HEK293 (cell line): ENCODE data around the gene ATP12A.

Source experiments
- CTCF ChIP-seq: fragments of 450-650 bp; formaldehyde crosslinking; IDR thresholded peaks from 2 replicates; pipeline ENCODE4 v1.5.1; 2016; ENCODE audit warnings: missing biosample characterization, missing genetic modification characterization
- HIC1 ChIP-seq: fragments of 450-650 bp; formaldehyde crosslinking; IDR thresholded peaks from 2 replicates; pipeline ENCODE4 v1.5.1; 2016; ENCODE audit warnings: missing biosample characterization, missing genetic modification characterization
- PRDM4 ChIP-seq: fragments of 450-650 bp; formaldehyde crosslinking; IDR thresholded peaks from 2 replicates; pipeline ENCODE4 v1.5.1; 2017; ENCODE audit warnings: missing biosample characterization, missing genetic modification characterization
- SALL2 ChIP-seq: fragments of 450-650 bp; formaldehyde crosslinking; IDR thresholded peaks from 2 replicates; pipeline ENCODE4 v1.5.0; 2017; ENCODE audit warnings: missing biosample characterization, mild to moderate bottlenecking, missing genetic modification characterization, borderline replicate concordance
- SETDB1 ChIP-seq: IDR thresholded peaks from one replicate; pipeline ENCODE4 v1.6.1; 2017; ENCODE audit warnings: mild to moderate bottlenecking, low read length, moderate library complexity, mixed read lengths; ENCODE audit not compliant: insufficient read length
- TCF7L2 ChIP-seq: IDR thresholded peaks from 2 replicates; pipeline ENCODE4 v1.6.1; 2011; ENCODE audit warnings: low read depth, mild to moderate bottlenecking, inconsistent platforms, low read length, moderate library complexity, borderline replicate concordance
- ZNF18 ChIP-seq: fragments of 450-650 bp; formaldehyde crosslinking; IDR thresholded peaks from 2 replicates; pipeline ENCODE4 v1.5.1; 2016; ENCODE audit warnings: missing biosample characterization, missing genetic modification characterization
- ZNF426 ChIP-seq: fragments of 450-650 bp; formaldehyde crosslinking; IDR thresholded peaks from 2 replicates; pipeline ENCODE4 v1.5.1; 2017; ENCODE audit warnings: missing biosample characterization, missing genetic modification characterization, mild to moderate bottlenecking, inconsistent platforms, moderate library complexity
- ZNF555 ChIP-seq: fragments of 450-650 bp; formaldehyde crosslinking; conservative IDR thresholded peaks from 2 replicates; pipeline ENCODE4 v1.5.1; 2017; ENCODE audit warnings: missing biosample characterization, mild to moderate bottlenecking, missing genetic modification characterization, inconsistent platforms
- ZNF658 ChIP-seq: fragments of 450-650 bp; formaldehyde crosslinking; IDR thresholded peaks from 2 replicates; pipeline ENCODE4; 2016; ENCODE audit warnings: missing biosample characterization, missing genetic modification characterization

- no peak for TF ChIP-seq SETDB1
- TF ChIP-seq CTCF (tag by site-specific recombination) = no peak
- no peak for TF ChIP-seq ZNF18
- TF ChIP-seq ZNF426 = no peak
- TF ChIP-seq TCF7L2 = no peak
- no peak for TF ChIP-seq PRDM4
- TF ChIP-seq ZNF658 (tag by site-specific recombination) = no peak
- TF ChIP-seq HIC1 (tag by site-specific recombination) = no peak
- TF ChIP-seq SALL2 (tag by site-specific recombination) = no peak
- no peak for TF ChIP-seq ZNF555 (tag by site-specific recombination)
Observed at GRCh38 chr13:24691381-24691780, 11.2 kb downstream of the ATP12A start.
